Renal pelvis (tissue), 12 donors: ENCODE data around the gene PLEKHA3. TPM values are rescaled to one million over a fixed set of nuclear protein-coding genes. Genes with fewer than 3 reads are reported as not detected.
"Not testable (repeated sequence)": the region's sequence is repeated elsewhere in the genome, so short reads cannot be mapped to it uniquely, and the experiment has no call there.

Source experiments
- DNase-seq: peaks from one replicate; pipeline ENCODE4 v3.0.0-alpha.2; 2013
- long read RNA-seq, 16 experiments: transcript quantifications; one replicate each; lab custom pipeline, GENCODE V29; 2026
- polyA plus RNA-seq, 3 donors: library from polyadenylated mRNA; unstranded; fragments of 120-200 nt; gene quantifications; one replicate each; pipeline ENCODE4 v1.2.1, GENCODE V29; 2013; ENCODE audit not compliant: insufficient read length in 3 of 3

PLEKHA3 gene
- 10 to 100 TPM; 27.5 to 30.4 (median 28.9) TPM for polyA plus RNA-seq
- long read RNA-seq, donor 1, full-length matches to known transcripts: 1 of 1 reads
- long read RNA-seq, donor 1, partial matches to known transcripts: 0 of 1 reads
- long read RNA-seq, donor 1, other reads (novel, unspliced or antisense): 0 of 1 reads
- long read RNA-seq, donor 2, full-length matches to known transcripts: 3 of 3 reads
- long read RNA-seq, donor 2, partial matches to known transcripts: 0 of 3 reads
- long read RNA-seq, donor 2, other reads (novel, unspliced or antisense): 0 of 3 reads
- long read RNA-seq, donor 3, full-length matches to known transcripts: 3 of 3 reads
- long read RNA-seq, donor 3, partial matches to known transcripts: 0 of 3 reads
- long read RNA-seq, donor 3, other reads (novel, unspliced or antisense): 0 of 3 reads
- long read RNA-seq, donor 4, full-length matches to known transcripts: 4 of 4 reads
- long read RNA-seq, donor 4, partial matches to known transcripts: 0 of 4 reads
- long read RNA-seq, donor 4, other reads (novel, unspliced or antisense): 0 of 4 reads
- long read RNA-seq, donor 5, full-length matches to known transcripts: 3 of 3 reads
- long read RNA-seq, donor 5, partial matches to known transcripts: 0 of 3 reads
- long read RNA-seq, donor 5, other reads (novel, unspliced or antisense): 0 of 3 reads
- long read RNA-seq, donor 6, full-length matches to known transcripts: 3 of 3 reads
- long read RNA-seq, donor 6, partial matches to known transcripts: 0 of 3 reads
- long read RNA-seq, donor 6, other reads (novel, unspliced or antisense): 0 of 3 reads
- long read RNA-seq, donor 7, full-length matches to known transcripts: 7 of 14 reads
- long read RNA-seq, donor 7, partial matches to known transcripts: 7 of 14 reads
- long read RNA-seq, donor 7, other reads (novel, unspliced or antisense): 0 of 14 reads
- long read RNA-seq, donor 8: 0 reads
- long read RNA-seq, donor 9, full-length matches to known transcripts: 5 of 10 reads
- long read RNA-seq, donor 9, partial matches to known transcripts: 5 of 10 reads
- long read RNA-seq, donor 9, other reads (novel, unspliced or antisense): 0 of 10 reads
- long read RNA-seq, donor 10, full-length matches to known transcripts: 3 of 3 reads
- long read RNA-seq, donor 10, partial matches to known transcripts: 0 of 3 reads
- long read RNA-seq, donor 10, other reads (novel, unspliced or antisense): 0 of 3 reads
- long read RNA-seq, donor 11, full-length matches to known transcripts: 3 of 3 reads
- long read RNA-seq, donor 11, partial matches to known transcripts: 0 of 3 reads
- long read RNA-seq, donor 11, other reads (novel, unspliced or antisense): 0 of 3 reads
- long read RNA-seq, donor 12, full-length matches to known transcripts: 6 of 6 reads
- long read RNA-seq, donor 12, partial matches to known transcripts: 0 of 6 reads
- long read RNA-seq, donor 12, other reads (novel, unspliced or antisense): 0 of 6 reads
- long read RNA-seq, donor 13: 0 reads
- long read RNA-seq, donor 14: 0 reads
- long read RNA-seq, donor 15, full-length matches to known transcripts: 5 of 17 reads
- long read RNA-seq, donor 15, partial matches to known transcripts: 12 of 17 reads
- long read RNA-seq, donor 15, other reads (novel, unspliced or antisense): 0 of 17 reads
- long read RNA-seq, donor 16, full-length matches to known transcripts: 1 of 1 reads
- long read RNA-seq, donor 16, partial matches to known transcripts: 0 of 1 reads
- long read RNA-seq, donor 16, other reads (novel, unspliced or antisense): 0 of 1 reads

GRCh38 chr2:178480227-178481181, at the start of gene PLEKHA3:
Gene PLEKHA3, plus strand, starts transcription at chr2:178480457. Its CDS starts 413 bp downstream, at chr2:178480870.
- peak; percentile 91 for DNase-seq

- DNase-seq: no peak
These were observed 43.6 kb upstream of the PLEKHA3 start for GRCh38 chr2:178436662-178437061.

- DNase-seq: no peak
These were observed 38.8 kb upstream of the PLEKHA3 start for GRCh38 chr2:178441426-178441825.

- no peak for DNase-seq
These were observed 31.1 kb upstream of the PLEKHA3 start for GRCh38 chr2:178448968-178449661.

- DNase-seq: peak; percentile 3
These were observed 30.3 kb upstream of the PLEKHA3 start for GRCh38 chr2:178449700-178450523.

- DNase-seq: no peak
These were observed 29.8 kb upstream of the PLEKHA3 start for GRCh38 chr2:178450524-178450773.

GRCh38 chr2:178450774-178451525, 29.3 kb upstream of the PLEKHA3 start, which contains the start of the genes PJVK and PRKRA:
Gene PJVK, plus strand, starts transcription at chr2:178451378. Its CDS starts 2,032 bp downstream, at chr2:178453410.
Gene PRKRA, minus strand, starts transcription at chr2:178451175. Its CDS starts 145 bp downstream, at chr2:178451030.
- peak; percentile 97 for DNase-seq

- DNase-seq: no peak
These were observed 27.9 kb upstream of the PLEKHA3 start for GRCh38 chr2:178452334-178452733.

- DNase-seq: no peak
These were observed 27.4 kb upstream of the PLEKHA3 start for GRCh38 chr2:178452870-178453269.

GRCh38 chr2:178455947-178456346, 24.3 kb upstream of the PLEKHA3 start:
- DNase-seq: no peak

- no peak for DNase-seq
These were observed 22.8 kb upstream of the PLEKHA3 start for GRCh38 chr2:178457390-178457886.

GRCh38 chr2:178469219-178469849, 10.9 kb upstream of the PLEKHA3 start:
- no peak for DNase-seq

GRCh38 chr2:178471313-178471712, 8.9 kb upstream of the PLEKHA3 start:
- DNase-seq: not testable (repeated sequence)

GRCh38 chr2:178473373-178473772, 6.9 kb upstream of the PLEKHA3 start:
- DNase-seq: no peak

GRCh38 chr2:178473931-178474330, 6.3 kb upstream of the PLEKHA3 start:
- DNase-seq: no peak

GRCh38 chr2:178474560-178474959, 5.7 kb upstream of the PLEKHA3 start:
- DNase-seq: no peak

GRCh38 chr2:178476477-178476876, 3.8 kb upstream of the PLEKHA3 start:
- no peak for DNase-seq
